ENCODE measurements around the gene SLC16A2. TPM values are rescaled to one million over a fixed set of nuclear protein-coding genes. Genes with fewer than 3 reads are reported as not detected.

SLC16A2 gene
- total RNA-seq, 1 experiment from 2014 or later = 0.32 TPM

GRCh38 chrX:74458736-74459135 is 37.4 kb downstream of the SLC16A2 start:
- Histone ChIP-seq H3K4me1 (ENCODE audit: control insufficient read depth in 1 of 2, insufficient read depth in 2 of 2, low read length in 2 of 2) (peaks cover 2 to 5% of the 10 kb centered on the region in 2 experiments; a peak in 2 of 4 replicates), H3K9ac (ENCODE audit: low read length) (no peak overlapping the region), H3K27ac (ENCODE audit: low read depth, low read length) (no peak overlapping the region), H2AFZ (ENCODE audit: low read depth, low read length, poor library complexity, severe bottlenecking) (no peak overlapping the region), H3K36me3 (ENCODE audit: control insufficient read depth in 1 of 2, insufficient read depth in 2 of 2, low read length in 2 of 2) (no peaks in the 10 kb centered on the region), H3K4me3 (replicated peaks in 1 of 2; ENCODE audit: low read depth in 1 of 2, low read length in 2 of 2) (no peak overlapping the region), H3K4me2 (ENCODE audit: low read length) (peak overlapping the region; percentile 39; the same call in 1 of the 2 replicates), H3K27me3 (ENCODE audit: insufficient read depth, low read length) (no peaks in the 10 kb centered on the region), H3K79me2 (ENCODE audit: insufficient read depth, low read length) (no peaks in the 10 kb centered on the region), H3K9me3 (ENCODE audit: control insufficient read depth in 1 of 2, insufficient read depth in 1 of 2, low read depth in 1 of 2, low read length in 2 of 2) (no peaks in the 10 kb centered on the region), H3K9me2 (ENCODE audit: insufficient read depth) (no peaks in the 10 kb centered on the region), H4K20me1 (ENCODE audit: insufficient read depth) (no peaks in the 10 kb centered on the region)
- ATAC-seq (peak; percentile 74), DNase-seq (ENCODE audit: low read depth, low spot score) (no peak)
- ChIA-PET CTCF (no interaction called here), RAD21 (ENCODE audit: low non-redundant PET in 1 of 2, low total read pairs in 2 of 2, uncharacterized antibody in 2 of 2, unreplicated experiment in 2 of 2) (no interaction called here), POLR2A (no interaction called here)
- intact Hi-C loops (cut with micrococcal nuclease) = loop anchor here (5.0 kb wide), 1 partner anchor 76 kb away; no protein-coding TSS in a partner anchor
- no peak for TF ChIP-seq EZH2phosphoT487 (IDR thresholded peaks at IDR 0.05; ENCODE audit: borderline replicate concordance)
- peak; percentile 54 for TF ChIP-seq RAD21 (IDR thresholded peaks at IDR 0.05; ENCODE audit: low read depth)
- TF ChIP-seq POLR2A (IDR thresholded peaks at IDR 0.05; ENCODE audit: borderline replicate concordance, extremely low read depth, insufficient read depth, insufficient read length) = no peak
- no peak for TF ChIP-seq REST (IDR thresholded peaks at IDR 0.05; ENCODE audit: low read depth)
- TF ChIP-seq SP1 (IDR thresholded peaks at IDR 0.05; ENCODE audit: low read depth) = no peak
- TF ChIP-seq ZNF274 (IDR thresholded peaks at IDR 0.05; ENCODE audit: low read depth, low read length) = no peak
- TF ChIP-seq CBX3 (IDR thresholded peaks at IDR 0.05; ENCODE audit: low read depth) = no peak
- 0 out of 6 replicates have a peak, but pooled peaks of 2 of the 3 experiments have one; percentile 10 to 15 for TF ChIP-seq CTCF (IDR thresholded peaks at IDR 0.05 in 2 of 3, conservative IDR thresholded peaks at IDR 0.05 in 1 of 3; ENCODE audit: borderline replicate concordance in 1 of 3, insufficient read depth in 1 of 3, low read depth in 2 of 3, low read length in 2 of 3)
- peak; percentile 27; the same call in 1 of the 2 replicates for TF ChIP-seq FOSL1 (IDR thresholded peaks at IDR 0.05; ENCODE audit: low read depth)
- TF ChIP-seq JUND (IDR thresholded peaks at IDR 0.05) = peak; percentile 43; the same call in 1 of the 2 replicates
- TF ChIP-seq MAX (IDR thresholded peaks at IDR 0.05) = no peak
- no TSS peak for BruUV-seq (replicated peaks)

Data from HCT116 (cell line).